IPS DF 4.7 (cell line): ENCODE measurements around the gene RBPMS2.

Experiments
- DNase-seq: peaks from one replicate; pipeline ENCODE4 v3.0.0-alpha.2; 2013; ENCODE audit warnings: low spot score; ENCODE audit errors: extremely low read depth

Gene RBPMS2

DNA sequence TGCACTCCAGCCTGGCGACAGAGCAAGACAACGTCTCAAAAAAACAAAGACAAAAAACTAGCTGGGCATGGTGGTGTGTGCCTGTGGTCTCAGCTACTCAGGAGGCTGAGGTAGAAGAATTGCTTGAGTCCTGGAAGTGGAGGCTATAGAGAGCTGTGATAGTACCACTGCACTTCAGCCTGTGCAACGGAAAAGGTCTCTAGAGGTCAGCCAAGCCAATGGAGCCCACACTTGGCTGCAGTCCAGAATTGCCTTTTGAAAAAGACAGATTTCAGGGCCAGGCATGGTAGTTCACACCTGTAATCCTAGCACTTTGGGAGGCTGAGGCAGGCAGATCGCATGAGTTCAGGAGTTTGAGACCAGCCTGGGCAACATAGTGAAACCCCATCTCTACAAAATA is 8.4 kb upstream of the RBPMS2 start:
- no peak for DNase-seq

DNA sequence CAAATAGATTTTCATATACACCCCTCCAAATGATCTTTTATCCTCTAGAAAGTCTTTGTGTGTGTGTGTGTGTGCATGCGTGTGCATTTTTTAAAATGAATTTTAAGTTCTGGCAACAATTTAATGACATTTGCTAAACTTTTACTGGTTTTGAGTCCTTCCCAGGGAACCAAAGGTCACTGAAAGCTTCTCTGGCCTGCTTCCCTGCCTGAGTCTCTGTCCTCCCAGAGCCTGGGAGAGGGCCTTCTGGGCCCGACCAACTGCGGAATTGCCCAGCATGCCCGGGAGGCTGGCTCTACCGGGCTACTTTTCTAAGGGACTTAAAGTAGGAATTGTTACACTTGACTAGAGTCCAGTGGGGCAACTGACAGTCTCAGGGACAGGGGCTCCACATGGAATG is 7.4 kb upstream of the RBPMS2 start:
- DNase-seq = no peak

DNA sequence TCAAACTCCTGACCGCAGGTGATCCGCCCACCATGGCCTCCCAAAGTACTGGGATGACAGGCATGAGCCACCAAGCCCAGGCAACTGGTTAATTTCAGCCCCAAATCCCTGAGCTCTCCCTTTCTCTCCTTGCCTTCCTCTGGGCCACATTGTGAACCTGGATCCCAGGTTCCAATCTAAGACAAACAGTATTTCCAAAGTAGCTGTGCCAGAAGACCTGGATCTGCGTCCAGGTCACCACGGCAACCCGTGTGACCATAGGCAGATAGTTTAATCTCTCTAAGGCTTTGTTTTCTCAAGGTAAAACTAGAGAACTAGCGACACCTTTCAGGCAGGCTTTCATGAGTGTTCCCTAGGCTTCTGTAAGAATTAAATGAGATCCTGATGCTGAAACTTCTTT is 5.9 kb upstream of the RBPMS2 start:
- no peak for DNase-seq

DNA sequence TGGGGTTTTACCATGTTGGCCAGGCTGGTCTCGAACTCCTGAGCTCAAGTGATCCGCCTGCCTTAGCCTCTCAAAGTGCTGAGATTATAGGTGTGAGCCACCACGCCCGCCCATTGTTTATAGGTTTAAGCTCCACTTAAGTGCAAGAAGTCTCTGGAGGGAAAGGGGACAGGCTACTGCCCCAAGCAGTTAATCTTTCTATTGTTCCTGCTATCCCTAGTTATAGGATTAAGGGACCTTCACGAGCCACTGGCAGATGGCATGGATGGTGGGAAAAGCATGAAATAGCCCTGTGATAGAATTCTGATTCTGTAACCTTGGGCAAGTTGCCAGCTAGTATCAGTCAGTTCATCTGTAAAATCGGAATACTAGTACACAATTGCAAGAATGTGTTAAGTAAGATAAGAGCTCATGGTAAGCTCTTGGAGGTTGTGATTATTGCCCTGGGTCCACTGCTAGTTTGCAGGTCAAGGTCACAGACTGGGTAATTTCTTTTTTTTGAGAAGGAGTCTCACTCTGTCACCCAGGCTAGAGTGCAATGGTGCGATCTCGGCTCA is 5.3 kb upstream of the RBPMS2 start:
- no peak for DNase-seq

DNA sequence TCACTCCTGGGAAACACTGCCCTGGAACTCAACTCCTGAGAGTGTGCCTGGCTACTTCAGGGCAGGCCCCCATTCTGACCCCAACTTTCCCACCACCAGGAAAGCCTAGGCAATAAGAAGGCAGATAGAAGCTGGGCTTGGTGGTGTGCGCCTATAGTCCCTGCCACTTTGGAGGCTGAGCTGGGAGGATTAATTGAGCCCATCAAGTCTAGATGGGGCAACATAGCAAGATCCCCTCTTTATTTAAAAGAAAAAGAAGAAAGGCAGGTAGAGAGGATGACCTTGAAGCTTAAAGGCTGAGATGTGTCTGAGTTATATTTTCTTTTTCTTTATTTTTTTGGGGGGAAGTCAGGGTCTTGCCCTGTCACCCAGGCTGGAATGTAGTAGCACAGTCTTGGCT is 4.2 kb upstream of the RBPMS2 start:
- DNase-seq = no peak

DNA sequence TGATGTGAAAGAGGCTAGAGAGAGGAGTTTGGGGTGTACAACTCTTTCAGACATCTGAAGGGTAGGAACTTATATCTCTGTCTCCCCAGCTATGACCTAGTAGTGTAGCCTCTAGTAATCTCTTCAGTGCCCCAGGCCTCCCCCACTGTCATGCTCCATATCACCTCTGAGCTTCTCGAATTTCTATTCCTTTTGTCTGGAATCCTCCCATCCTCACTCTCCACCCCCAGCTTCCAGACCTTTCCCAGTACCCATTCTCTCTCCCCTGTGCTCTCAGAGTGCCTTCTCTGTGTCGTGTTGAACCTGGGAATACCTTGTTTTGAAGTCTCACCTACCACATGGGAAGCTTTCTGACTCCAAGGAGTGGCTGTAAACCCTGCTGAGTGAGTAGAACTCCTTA is 3.6 kb upstream of the RBPMS2 start:
- no peak for DNase-seq

DNA sequence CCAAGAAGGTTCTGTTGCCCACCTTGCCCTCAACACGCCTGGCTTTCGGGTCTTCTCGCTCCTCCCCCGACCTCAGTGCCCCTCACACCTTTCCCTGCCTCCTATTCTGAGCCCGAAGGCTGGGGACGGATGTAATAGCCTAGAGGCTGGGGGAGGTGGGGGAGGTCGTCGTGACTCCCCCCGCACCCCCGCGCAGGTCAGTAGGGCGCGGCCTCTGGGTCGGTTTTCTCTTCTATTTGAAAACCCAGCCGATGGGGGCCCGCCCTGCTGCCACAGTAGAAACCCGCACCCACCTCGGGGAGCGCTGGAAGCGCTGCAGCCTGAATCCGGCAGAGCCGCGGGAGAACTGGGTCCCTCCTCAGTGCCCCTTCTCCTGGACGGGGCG is 1.0 kb upstream of the RBPMS2 start:
- DNase-seq = no peak

DNA sequence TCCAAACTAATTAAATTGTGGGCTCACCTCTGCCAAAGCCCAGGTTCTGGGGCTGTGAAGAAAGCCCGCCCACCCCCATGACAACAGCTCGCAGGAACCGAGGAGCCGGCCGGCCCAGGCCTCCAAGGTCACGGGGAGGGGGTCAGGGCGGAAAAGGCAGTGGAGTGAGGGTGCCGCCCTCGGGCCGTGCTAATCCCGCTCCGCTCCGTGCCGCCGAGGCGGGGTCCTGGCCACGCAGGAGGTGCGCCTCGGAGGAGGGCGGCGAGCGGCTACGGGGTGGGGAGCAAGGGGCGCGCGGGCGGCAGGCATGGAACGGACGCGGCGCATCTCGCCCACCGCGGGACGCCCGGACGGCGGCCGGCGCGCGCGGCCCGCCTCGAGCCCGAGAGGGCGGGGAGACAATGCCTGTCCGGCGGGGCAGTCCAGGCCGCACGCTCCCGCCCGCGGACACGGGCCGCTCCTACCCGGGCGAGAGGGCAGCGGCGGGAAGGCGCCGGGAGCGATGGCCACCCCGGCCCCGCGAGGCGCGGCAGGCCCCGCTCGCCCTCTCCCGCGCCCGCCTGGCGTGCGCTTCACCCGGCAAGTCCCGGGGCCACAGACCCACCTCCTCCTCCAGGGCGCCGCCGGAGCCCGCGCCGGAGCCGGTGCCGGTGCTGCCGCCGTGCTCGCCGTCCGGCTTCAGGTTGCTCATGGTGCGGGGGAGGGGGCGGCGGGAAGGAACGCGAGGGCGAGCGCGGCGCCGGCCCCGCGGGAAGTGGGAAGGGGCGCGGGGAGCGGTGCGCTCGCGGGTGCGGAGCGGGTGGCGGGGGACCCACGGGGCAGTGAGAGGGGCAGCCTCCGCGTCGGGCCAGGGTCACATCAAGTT is 528 bp downstream of the RBPMS2 start:
- DNase-seq = no peak

DNA sequence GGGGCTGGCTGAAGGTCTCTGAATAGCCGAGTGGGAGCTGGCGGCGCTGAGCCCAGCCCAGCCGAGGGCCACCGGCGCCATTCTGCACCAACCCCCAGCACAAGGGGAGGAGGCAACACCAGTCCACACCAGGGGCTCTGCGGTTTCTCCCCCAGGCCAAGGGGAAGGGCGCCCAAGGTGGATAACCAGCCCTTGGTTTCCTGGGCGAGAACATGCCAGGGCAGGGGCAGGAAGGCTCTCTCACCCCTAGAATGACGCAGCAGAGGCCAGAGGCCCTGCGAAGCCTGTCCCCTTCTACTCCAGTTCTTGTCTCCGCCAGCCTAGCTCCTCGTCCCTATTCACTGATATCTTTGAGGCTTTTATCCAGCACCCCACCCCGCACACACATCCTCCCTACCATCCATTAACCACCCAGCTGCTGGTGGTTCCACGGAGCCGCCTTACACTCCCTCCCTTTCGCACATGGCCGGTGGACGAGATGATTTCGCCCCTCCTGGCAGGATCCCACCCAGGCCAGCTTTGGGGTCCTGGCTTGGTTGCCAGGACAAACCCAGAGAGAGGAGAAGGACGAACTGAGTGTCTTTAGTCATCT is 1.3 kb downstream of the RBPMS2 start:
- no peak for DNase-seq

DNA sequence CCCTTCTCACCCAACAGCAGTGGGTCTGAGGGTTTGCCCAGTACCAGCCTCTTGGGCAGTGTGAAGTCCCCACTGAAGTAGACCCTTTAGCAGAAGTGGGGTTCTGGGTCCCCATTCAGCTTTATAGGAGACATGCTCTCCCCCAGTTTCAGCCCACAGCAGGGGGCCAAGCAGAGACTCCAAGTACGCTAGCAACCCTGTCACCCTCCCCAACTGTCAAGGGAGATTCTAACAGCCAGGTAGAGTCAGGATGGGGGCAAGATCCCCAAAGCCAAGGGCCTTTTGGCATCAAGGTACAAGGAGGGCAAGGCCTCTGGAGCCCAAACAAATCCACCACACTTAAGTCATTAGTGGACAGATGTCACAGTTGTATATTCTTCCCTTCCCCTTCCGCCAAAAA is 1.8 kb downstream of the RBPMS2 start:
- DNase-seq = no peak

DNA sequence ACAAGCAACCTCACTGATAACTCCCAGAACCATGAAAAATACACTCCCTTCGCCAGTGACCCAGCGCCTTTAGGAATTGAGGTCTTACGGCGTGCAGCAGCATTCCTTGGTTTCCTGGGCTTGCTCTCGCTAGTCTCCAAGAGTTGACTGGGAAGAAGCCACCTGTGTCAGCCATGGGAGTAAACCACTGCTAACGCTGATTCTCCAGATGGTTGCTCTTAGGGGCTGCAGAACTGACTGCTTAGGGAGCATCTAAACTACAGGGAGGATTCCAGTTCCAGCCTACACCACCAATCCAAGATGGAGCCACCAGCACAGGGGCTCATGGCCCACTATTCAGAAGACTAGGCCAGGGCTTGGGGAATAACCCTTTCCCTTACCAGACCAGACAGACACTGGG is 2.4 kb downstream of the RBPMS2 start:
- DNase-seq = no peak

DNA sequence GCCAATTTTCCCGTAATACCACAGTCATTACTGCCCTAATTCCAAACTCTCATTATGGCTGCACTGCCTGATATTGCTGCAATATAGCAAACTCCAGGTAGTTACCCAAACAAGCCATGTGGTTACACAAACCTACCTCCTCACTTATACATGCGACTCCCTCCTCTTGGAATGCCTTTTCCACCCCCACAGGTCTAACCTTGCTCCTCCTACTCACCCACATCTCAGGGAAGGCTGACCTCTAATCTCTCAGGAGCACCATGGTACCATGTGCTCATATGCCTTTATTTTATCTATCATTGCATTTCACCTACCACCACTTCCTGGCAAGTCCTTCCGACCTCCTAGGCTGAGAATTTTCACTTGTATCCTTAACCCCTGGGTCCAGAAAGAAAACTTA is 2.9 kb downstream of the RBPMS2 start:
- no peak for DNase-seq

DNA sequence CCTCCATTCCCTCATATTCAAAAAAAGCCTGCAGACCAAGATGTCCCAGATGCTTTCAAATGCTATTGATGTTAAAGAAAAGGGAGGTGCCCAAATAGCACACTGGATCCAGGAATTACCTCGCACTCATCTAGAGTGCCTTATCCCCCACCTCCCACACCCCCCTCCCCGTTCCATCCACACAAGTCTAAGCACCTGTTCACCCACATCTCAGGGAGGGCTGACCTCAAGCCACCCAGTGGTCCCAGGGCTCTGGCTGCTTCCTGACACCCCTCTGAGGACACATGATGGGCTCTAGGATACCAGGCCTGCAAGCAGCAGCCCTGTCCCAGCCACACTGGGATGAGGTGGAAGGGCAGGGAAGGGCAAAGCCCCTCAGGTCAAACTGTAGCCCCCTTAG is 4.8 kb downstream of the RBPMS2 start:
- DNase-seq = no peak

DNA sequence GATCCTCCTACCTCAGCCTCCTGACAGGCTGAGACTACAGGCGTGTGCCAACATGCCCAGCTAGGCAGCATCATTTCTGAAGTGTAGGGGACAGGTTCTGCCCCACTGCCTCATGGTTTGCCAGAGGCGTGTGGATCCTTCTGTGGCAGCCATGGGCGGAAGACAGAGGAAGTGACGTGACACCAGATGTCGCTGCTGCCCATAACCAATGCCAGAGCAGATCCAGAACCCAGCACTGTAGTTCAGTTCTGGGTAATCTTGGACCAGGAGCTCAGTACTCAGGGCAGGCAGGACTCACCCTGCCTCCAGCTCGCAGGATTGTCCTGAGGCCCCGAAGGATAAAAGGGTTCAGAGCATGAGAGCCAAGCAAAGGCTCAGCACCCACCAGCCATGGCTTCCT is 8.2 kb downstream of the RBPMS2 start:
- no peak for DNase-seq

DNA sequence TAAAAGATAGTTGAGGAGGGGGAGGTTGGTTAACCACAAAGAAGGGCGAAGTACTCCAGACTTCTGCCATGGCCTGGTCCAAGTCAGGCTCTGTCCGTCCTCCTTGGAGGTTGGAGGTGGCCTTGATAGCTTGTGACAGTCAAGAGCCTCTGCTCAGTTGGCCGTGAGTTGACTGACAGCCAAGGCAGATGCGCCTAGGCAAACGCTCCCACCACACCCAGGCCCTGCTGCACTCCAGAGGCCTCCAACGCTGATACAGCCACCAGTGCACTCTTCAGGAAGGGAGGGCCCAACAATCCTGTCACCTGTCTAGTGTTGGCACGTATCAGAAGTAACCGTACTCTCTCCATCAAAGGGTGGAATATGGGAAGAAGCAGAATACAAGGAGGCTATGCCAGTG is 9.3 kb downstream of the RBPMS2 start:
- DNase-seq = no peak

DNA sequence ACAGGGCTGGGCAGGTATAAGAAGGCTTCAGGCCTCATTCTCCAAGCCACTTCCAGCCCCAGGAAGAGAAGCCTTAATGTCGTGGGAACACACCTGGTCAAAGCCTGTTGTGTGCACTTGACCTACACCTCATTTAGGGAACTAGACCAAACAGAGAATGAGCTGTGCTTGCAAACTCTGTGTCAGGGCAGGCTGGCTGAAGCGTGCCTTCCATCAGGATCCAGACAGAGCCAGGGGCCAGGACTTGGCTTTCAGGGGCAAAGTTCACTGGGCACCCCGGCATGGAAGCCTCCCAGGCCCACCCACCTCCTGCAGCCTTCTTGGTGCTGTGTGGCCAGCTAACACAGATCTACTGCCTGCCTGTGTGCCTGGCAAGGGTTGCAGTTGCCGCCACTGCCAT is 11.5 kb downstream of the RBPMS2 start:
- no peak for DNase-seq

DNA sequence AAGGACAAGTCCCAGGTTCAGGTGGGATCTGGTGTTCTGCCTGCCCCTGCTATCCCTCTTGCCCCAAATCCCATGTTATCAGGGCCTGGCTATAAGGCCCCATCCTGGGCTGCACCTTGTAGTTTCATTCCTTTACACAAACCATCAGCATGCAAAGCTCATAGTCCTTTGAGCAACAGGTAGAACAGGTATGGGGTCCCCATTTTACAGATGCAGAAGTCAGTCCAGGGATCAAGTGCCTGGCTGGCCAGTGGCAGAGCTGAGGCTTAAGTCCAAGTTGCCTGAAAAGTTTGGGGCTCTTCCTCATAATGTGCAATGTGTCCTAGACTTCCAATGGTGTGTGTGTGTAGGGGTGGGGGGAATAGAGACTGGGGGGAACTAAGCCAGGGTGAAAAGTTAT is 11.9 kb downstream of the RBPMS2 start:
- no peak for DNase-seq

DNA sequence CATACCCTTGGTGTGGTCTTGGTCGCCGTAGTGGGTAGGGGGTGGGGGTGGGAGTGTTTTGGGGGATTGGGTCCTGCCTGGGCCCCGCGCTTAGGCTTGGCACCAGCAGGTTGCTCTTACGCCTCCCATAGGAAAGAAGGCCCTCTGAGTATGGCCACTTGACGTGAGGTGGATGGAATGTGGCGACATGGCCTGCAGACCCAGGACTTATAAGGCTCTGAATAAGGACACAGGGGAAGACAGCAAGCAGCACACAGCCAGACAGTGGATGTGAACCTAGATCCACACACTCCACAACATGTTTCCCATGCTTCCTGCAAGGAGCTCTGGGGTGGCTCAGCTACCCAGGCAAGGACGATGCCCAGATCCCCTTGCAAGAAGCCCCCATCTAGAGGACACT is 12.4 kb downstream of the RBPMS2 start:
- no peak for DNase-seq

DNA sequence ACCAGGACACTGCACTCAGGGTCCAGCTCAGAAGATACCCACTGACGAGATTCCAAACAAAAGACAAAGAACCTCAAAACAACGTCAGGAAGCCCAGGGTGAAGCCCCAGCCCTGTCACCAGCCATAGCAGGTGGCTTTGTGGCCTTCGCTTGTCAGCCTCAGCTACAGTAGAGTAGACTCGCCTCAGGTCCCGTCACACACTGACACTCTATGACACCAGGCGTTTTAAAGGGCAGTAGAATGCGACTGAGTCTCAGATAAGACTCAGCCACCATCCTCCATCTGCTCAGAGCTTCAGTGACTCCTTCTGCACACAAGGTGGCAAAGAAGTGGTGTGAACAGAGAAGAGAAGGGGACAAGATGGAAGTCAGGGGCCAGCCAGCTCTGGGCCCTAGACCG is 12.8 kb downstream of the RBPMS2 start:
- DNase-seq = no peak

DNA sequence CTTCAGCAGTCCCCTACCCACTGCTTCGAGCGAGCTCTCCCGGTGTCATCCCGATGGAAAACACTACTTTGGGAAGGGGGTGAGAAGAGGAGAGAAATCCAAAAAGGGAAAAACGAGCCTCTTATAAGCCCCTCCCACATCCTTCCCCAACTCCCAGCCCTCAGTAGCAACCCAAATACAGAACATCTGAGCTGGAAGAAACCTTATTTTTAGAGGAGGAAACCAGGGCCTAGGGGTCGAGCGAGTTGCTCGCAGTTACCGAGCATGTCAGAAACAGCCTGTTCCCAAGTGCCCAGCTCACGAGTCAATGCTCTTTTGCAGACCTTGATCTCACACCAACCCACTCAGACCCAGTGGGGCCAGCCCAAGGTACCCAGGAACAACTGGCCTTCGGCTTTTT is 14.2 kb downstream of the RBPMS2 start:
- DNase-seq = no peak

DNA sequence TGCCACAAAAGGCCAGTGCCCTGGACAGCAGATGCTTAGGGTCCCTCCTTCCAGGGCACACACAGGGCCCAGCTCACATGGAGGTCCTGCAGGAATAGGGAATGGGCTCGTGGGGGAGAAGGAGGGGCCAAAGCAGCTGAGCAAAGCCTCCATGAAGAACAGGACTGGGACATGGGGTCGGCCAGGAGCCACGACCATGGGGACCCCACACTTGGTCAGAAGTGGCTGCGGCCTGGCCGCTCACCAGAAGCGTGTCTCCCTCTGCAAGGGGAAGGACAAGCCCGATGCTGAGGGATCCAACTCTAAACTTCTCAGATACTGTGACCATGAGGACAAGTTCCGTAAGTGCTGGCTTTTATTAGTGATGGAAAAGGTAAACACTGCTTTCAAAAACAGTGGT is 15.3 kb downstream of the RBPMS2 start:
- DNase-seq = no peak

DNA sequence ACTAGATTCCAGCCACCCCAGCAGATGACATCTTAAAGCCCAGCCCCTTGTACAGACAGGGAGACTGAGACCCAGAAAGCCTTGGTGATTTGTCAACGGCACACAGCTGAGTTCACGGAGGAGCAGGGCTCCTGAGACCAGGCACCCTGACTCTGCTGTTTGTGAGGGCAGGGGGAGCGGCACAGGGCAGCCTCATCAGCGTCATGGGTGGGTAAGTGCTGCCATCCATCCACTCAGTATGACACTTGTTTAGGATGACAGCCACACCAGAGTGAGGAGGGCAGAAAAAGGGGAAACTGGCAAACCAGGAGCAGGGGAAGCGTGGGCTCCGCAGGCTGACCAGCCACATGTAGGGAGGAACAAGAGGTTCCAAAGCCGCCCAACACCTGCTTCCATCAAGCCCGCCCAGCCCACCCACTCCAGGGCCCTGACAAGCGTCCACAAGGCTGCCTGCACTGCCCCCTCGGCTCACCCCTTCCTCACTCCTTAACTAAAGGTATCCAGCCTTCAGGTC is 19.9 kb downstream of the RBPMS2 start:
- DNase-seq = no peak
